Sigmoid colon (tissue), 7 donors: ENCODE results near the gene RPLP2. TPM values are rescaled to one million over a fixed set of nuclear protein-coding genes. Genes with fewer than 3 reads are reported as not detected.

Source experiments
- DNase-seq: peaks from one replicate; pipeline ENCODE4 v3.0.0-alpha.2; 2019
- H3K27ac ChIP-seq, 4 donors: fragments of 200-600 bp; sonication (generic); one replicate each; pipeline ENCODE4 v1.5.1; 2016 to 2019; ENCODE audit warnings: mild to moderate bottlenecking in 1 of 4
- H3K27me3 ChIP-seq, 3 donors: fragments of 200-600 bp; sonication (generic); one replicate each; pipeline ENCODE4 v1.5.1; 2019; ENCODE audit warnings: mild to moderate bottlenecking in 1 of 3
- H3K36me3 ChIP-seq, 4 donors: fragments of 200-600 bp; sonication (generic); one replicate each; pipeline ENCODE4 v1.5.1; 2016 to 2019
- H3K4me1 ChIP-seq, 4 donors: fragments of 200-600 bp; sonication (generic); one replicate each; pipeline ENCODE4 v1.5.1; 2017 to 2019
- H3K4me3 ChIP-seq, 4 donors: fragments of 200-600 bp; sonication (generic); one replicate each; pipeline ENCODE4 v1.5.1; 2017 to 2019; ENCODE audit warnings: mild to moderate bottlenecking in 2 of 4, moderate library complexity in 1 of 4
- H3K9me3 ChIP-seq, 4 donors: fragments of 200-600 bp in 3 of 4; sonication (generic) in 3 of 4; one replicate each; pipeline versions ENCODE4 v1.5.1 to v1.6.1; 2013 to 2019
- CTCF ChIP-seq, 4 experiments: fragments of 450-650 bp in 3 of 4; fragments of 200-600 bp in 1 of 4; IDR thresholded peaks; one replicate each; pipeline ENCODE4 v1.5.1; 2016 to 2019; ENCODE audit warnings: antibody characterized with exemption in 4 of 4, mild to moderate bottlenecking in 3 of 4, moderate library complexity in 2 of 4
- EP300 ChIP-seq, 4 donors: sonication (generic); formaldehyde crosslinking; IDR thresholded peaks; one replicate each; pipeline ENCODE4 v1.6.1; 2017; ENCODE audit warnings: antibody characterized with exemption in 4 of 4
- POLR2A ChIP-seq, 2 donors: fragments of 450-650 bp; IDR thresholded peaks; one replicate each; pipeline ENCODE4 v1.6.1; 2016; ENCODE audit warnings: antibody characterized with exemption in 2 of 2, mild to moderate bottlenecking in 2 of 2, moderate library complexity in 2 of 2
- POLR2AphosphoS5 ChIP-seq, 4 donors: sonication (generic); formaldehyde crosslinking; IDR thresholded peaks; one replicate each; pipeline ENCODE4 v1.6.1; 2017; ENCODE audit warnings: antibody characterized with exemption in 4 of 4
- WGBS, 2 donors: extraction: QIAGEN DNeasy Blood & Tissue Kit; methylation state at CpG; one replicate each; pipeline ENCODE4 v1.1.7; 2013; 5-methylcytosine and 5-hydroxymethylcytosine counted together
- intact Hi-C: fragments of 100-400 bp; cut with DNase I; formaldehyde crosslinking; loops from one replicate; pipeline ENCODE4 v1.15.1; 2023
- polyA plus RNA-seq, 3 donors: library from polyadenylated mRNA; stranded (reverse); fragments of 200-250 nt; gene quantifications; one replicate each; pipeline ENCODE4 v1.2.3, GENCODE V29; 2013
- total RNA-seq, 4 donors: library from RNA; depleted of rRNA; stranded (reverse); fragments of >200 nt; gene quantifications; one replicate each; pipeline ENCODE4 v1.1.0, GENCODE V29; 2016
- donor health status: healthy with polysubstance abuse.
- donor health status: Bipolar disorder and iron deficiency.
- donor health status: healthy.

The RPLP2 gene
- total and polyA plus RNA-seq, 7 donors, result 405 to 2,533 (median 632) TPM

DNA sequence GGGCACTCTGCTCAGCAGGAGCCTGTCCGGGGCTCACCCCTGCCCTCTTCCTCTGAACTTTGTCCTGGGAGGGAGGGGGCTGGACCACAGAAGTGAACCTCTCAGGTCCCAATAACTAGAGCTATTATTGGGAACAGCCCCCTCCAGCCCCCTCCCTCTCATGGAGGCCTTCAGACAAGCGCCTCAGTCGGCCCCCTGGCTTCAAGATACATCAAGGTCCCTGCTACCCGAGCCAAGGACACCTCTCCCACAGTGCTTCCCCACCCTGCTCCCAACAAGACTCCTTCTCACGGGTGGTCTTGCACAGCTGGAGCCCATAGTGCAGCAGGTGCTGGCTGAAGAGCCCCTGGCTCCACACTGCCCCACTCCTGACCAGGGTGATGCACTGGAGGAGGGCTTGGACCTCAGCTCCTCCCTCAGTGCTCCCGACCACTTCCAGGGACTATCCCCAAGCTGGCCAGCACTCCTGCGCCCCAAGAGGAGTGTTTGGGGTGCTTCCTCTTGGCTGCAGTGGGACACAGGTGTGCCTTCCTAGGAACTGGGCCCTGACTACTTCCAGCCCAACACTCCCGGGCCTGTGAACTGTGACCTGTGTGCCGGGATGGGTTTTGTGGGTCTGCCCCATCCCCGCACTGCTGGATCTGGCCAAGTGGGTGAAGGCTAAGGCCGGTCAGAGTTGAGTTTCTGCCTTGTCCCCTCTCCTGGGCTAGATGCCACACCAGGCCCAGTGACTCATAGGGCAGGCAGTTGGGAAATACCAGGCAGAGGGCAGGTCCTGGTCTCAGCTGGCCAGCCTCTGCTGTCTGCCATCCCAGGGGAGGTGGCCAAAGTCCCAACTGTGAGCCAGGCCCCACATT is 11.1 kb downstream of the RPLP2 start:
- WGBS, 2 donors, result 33 to 57% methylated on average over 11 of the region's 11 CpGs
- Histone ChIP-seq H3K27ac (peak overlapping the region; percentile 90 to 99 (median 98)), H3K4me3 (peak overlapping the region; percentile 66 to 96 (median 82)), H3K4me1 (peaks cover 0 to 33% (median 30%) of the 10 kb centered on the region in 4 donors), H3K27me3 (peaks cover 5 to 25% (median 21%) of the 10 kb centered on the region in 3 donors), H3K36me3 (peaks cover 22 to 41% (median 26%) of the 10 kb centered on the region in 4 donors), H3K9me3 (no peaks in the 10 kb centered on the region)
- TF ChIP-seq POLR2AphosphoS5 (IDR thresholded peaks at IDR 0.05) (peak in 3 of 4 donors; percentile 43 to 54 (median 43)), EP300 (IDR thresholded peaks at IDR 0.05) (no peak), POLR2A (IDR thresholded peaks at IDR 0.05) (no peak), CTCF (IDR thresholded peaks at IDR 0.05) (no peak)
- DNase-seq, result peak; percentile 88
- intact Hi-C loops, result no loop called here

GRCh38 chr11:821512-822371 is 12.0 kb downstream of the RPLP2 start:
- WGBS, 2 donors, result 77 to 78% methylated on average over 22 of the region's 22 CpGs
- Histone ChIP-seq H3K27ac (peak overlapping the region; percentile 90 to 99 (median 98)), H3K4me3 (no peak overlapping the region), H3K9me3 (no peaks in the 10 kb centered on the region), H3K36me3 (peaks cover 22 to 41% (median 26%) of the 10 kb centered on the region in 4 donors), H3K4me1 (peaks cover 0 to 40% (median 32%) of the 10 kb centered on the region in 4 donors), H3K27me3 (peaks cover 7 to 34% (median 30%) of the 10 kb centered on the region in 3 donors)
- DNase-seq, result no peak
- TF ChIP-seq POLR2AphosphoS5 (IDR thresholded peaks at IDR 0.05) (no peak), CTCF (IDR thresholded peaks at IDR 0.05) (no peak), EP300 (IDR thresholded peaks at IDR 0.05) (no peak), POLR2A (IDR thresholded peaks at IDR 0.05) (no peak)
- intact Hi-C loops, result no loop called here

GRCh38 chr11:823441-824291 is 13.9 kb downstream of the RPLP2 start:
- Histone ChIP-seq H3K4me3 (no peak overlapping the region), H3K27ac (no peak overlapping the region), H3K4me1 (peaks cover 0 to 50% (median 37%) of the 10 kb centered on the region in 4 donors), H3K9me3 (no peaks in the 10 kb centered on the region), H3K27me3 (peaks cover 22 to 53% (median 48%) of the 10 kb centered on the region in 3 donors), H3K36me3 (peaks cover 22 to 41% (median 26%) of the 10 kb centered on the region in 4 donors)
- no peak for DNase-seq
- whole genome bisulfite sequencing, 2 donors, result 88 to 92% methylated on average over 53 of the region's 53 CpGs
- intact Hi-C loops, result no loop called here
- TF ChIP-seq POLR2A (IDR thresholded peaks at IDR 0.05), result no peak
- no peak for TF ChIP-seq EP300 (IDR thresholded peaks at IDR 0.05)
- TF ChIP-seq CTCF (IDR thresholded peaks at IDR 0.05), result no peak

GRCh38 chr11:824292-824880 is 14.6 kb downstream of the RPLP2 start:
- WGBS, 2 donors, result 42 to 79% methylated on average over 59 of the region's 59 CpGs
- intact Hi-C loops, result no loop called here
- Histone ChIP-seq H3K9me3 (no peaks in the 10 kb centered on the region), H3K4me1 (peaks cover 0 to 52% (median 40%) of the 10 kb centered on the region in 4 donors), H3K36me3 (peaks cover 22 to 41% (median 26%) of the 10 kb centered on the region in 4 donors), H3K27me3 (peaks cover 25 to 60% (median 55%) of the 10 kb centered on the region in 3 donors), H3K27ac (no peak overlapping the region), H3K4me3 (no peak overlapping the region)
- TF ChIP-seq EP300 (IDR thresholded peaks at IDR 0.05) (no peak), POLR2A (IDR thresholded peaks at IDR 0.05) (no peak), CTCF (IDR thresholded peaks at IDR 0.05) (no peak), POLR2AphosphoS5 (IDR thresholded peaks at IDR 0.05) (no peak)
- no peak for DNase-seq
